SK-N-SH treated with all-trans-retinoic acid at 6 μM for 48 hours (cell line): Measurements from ENCODE around the gene SPACA9.
A peak's percentile ranks its signal among the peaks of the same experiment; 100 is the strongest.

ENCODE experiments used
- ATAC-seq: fragments of 200-7000 bp; cut with Tn5 transposase; 3 replicates; pipeline ENCODE4 v1.9.1; 2020; ENCODE audit warnings: mild to moderate bottlenecking, moderate library complexity
- ARNTL ChIP-seq: fragments of 450-650 bp; formaldehyde crosslinking; IDR thresholded peaks from 2 replicates; pipeline ENCODE4 v1.5.0; 2020; ENCODE audit warnings: low read depth, mild to moderate bottlenecking, moderate library complexity, borderline replicate concordance
- BACH2 ChIP-seq: fragments of 250-450 bp; sonication (Bioruptor Pico); IDR thresholded peaks from 2 replicates; pipeline ENCODE4 v1.9.0; 2021; ENCODE audit warnings: mild to moderate bottlenecking, borderline replicate concordance
- CREB5 ChIP-seq: fragments of 250-450 bp; sonication (Bioruptor Pico); IDR thresholded peaks from 2 replicates; pipeline ENCODE4 v1.5.1; 2020; ENCODE audit warnings: low read depth, mild to moderate bottlenecking, moderate library complexity
- CSRNP3 ChIP-seq: fragments of 250-450 bp; sonication (Bioruptor Pico); IDR thresholded peaks from 2 replicates; pipeline ENCODE4 v1.5.1; 2021; ENCODE audit warnings: mild to moderate bottlenecking, moderate library complexity
- ESRRG ChIP-seq: fragments of 250-450 bp; sonication (Bioruptor Pico); IDR thresholded peaks from 2 replicates; pipeline ENCODE4 v1.6.1; 2021; ENCODE audit warnings: mild to moderate bottlenecking
- GLIS3 ChIP-seq: fragments of 250-450 bp; sonication (Bioruptor Pico); IDR thresholded peaks from 2 replicates; pipeline ENCODE4 v1.5.0; 2020; ENCODE audit warnings: mild to moderate bottlenecking, moderate library complexity
- ISL1 ChIP-seq: fragments of 250-450 bp; sonication (Bioruptor Pico); IDR thresholded peaks from 2 replicates; pipeline ENCODE4 v2.1.2; 2022; ENCODE audit warnings: mild to moderate bottlenecking, moderate library complexity
- OSR1 ChIP-seq: fragments of 250-450 bp; sonication (Bioruptor Pico); IDR thresholded peaks from 2 replicates; pipeline ENCODE4 v1.8.0; 2022; ENCODE audit warnings: moderate library complexity, mild to moderate bottlenecking, inconsistent platforms
- PATZ1 ChIP-seq: fragments of 250-450 bp; sonication (Bioruptor Pico); IDR thresholded peaks from 2 replicates; pipeline ENCODE4 v1.8.0; 2020; ENCODE audit warnings: mild to moderate bottlenecking, moderate library complexity, borderline replicate concordance
- POU6F1 ChIP-seq: fragments of 250-450 bp; sonication (Bioruptor Pico); IDR thresholded peaks from 2 replicates; pipeline ENCODE4 v1.8.0; 2021; ENCODE audit warnings: low read depth, mild to moderate bottlenecking, moderate library complexity, borderline replicate concordance
- RARB ChIP-seq: fragments of 250-450 bp; sonication (Bioruptor Pico); IDR thresholded peaks from 2 replicates; pipeline ENCODE4 v1.8.0; 2021; ENCODE audit warnings: mild to moderate bottlenecking, moderate library complexity
- SNAI2 ChIP-seq: fragments of 250-450 bp; sonication (Bioruptor Pico); IDR thresholded peaks from 2 replicates; pipeline ENCODE4 v1.5.0; 2020; ENCODE audit warnings: mild to moderate bottlenecking, moderate library complexity
- TOX ChIP-seq: fragments of 250-450 bp; sonication (Bioruptor Pico); IDR thresholded peaks from 2 replicates; pipeline ENCODE4 v1.8.0; 2021; ENCODE audit warnings: mild to moderate bottlenecking, moderate library complexity, borderline replicate concordance
- ZFP3 ChIP-seq: fragments of 250-450 bp; sonication (Bioruptor Pico); IDR thresholded peaks from 2 replicates; pipeline ENCODE4 v1.5.0; 2020; ENCODE audit warnings: mild to moderate bottlenecking, moderate library complexity
- ZFP30 ChIP-seq: fragments of 450-650 bp; formaldehyde crosslinking; IDR thresholded peaks from 2 replicates; pipeline ENCODE4 v1.5.0; 2022; ENCODE audit warnings: mild to moderate bottlenecking, moderate library complexity
- ZNF70 ChIP-seq: fragments of 450-650 bp; formaldehyde crosslinking; IDR thresholded peaks from 2 replicates; pipeline ENCODE4 v1.5.0; 2020; ENCODE audit warnings: mild to moderate bottlenecking, moderate library complexity
- ZNF8 ChIP-seq: fragments of 450-650 bp; formaldehyde crosslinking; IDR thresholded peaks from 2 replicates; pipeline ENCODE4 v1.5.0; 2020; ENCODE audit warnings: mild to moderate bottlenecking, moderate library complexity
- TF ChIP-seq, protein P1 (sequence below): fragments of 250-450 bp; sonication (Bioruptor Pico); IDR thresholded peaks from 2 replicates; pipeline ENCODE4 v1.5.0; 2020; ENCODE audit warnings: mild to moderate bottlenecking, moderate library complexity

Gene SPACA9

GRCh38 chr9:132878695-132879456 lies at the start of gene SPACA9:
SPACA9 (plus strand) TSS chr9:132878898; CDS start chr9:132883948, 5,050 bp downstream.
- peak; percentile 83 for ATAC-seq
- no peak for TF ChIP-seq ZFP3 (CRISPR knock-in tag)
- no peak for TF ChIP-seq CSRNP3
- 0 out of 2 replicates have a peak, but pooled peaks have one; percentile 4 for TF ChIP-seq PATZ1 (CRISPR knock-in tag)

DNA sequence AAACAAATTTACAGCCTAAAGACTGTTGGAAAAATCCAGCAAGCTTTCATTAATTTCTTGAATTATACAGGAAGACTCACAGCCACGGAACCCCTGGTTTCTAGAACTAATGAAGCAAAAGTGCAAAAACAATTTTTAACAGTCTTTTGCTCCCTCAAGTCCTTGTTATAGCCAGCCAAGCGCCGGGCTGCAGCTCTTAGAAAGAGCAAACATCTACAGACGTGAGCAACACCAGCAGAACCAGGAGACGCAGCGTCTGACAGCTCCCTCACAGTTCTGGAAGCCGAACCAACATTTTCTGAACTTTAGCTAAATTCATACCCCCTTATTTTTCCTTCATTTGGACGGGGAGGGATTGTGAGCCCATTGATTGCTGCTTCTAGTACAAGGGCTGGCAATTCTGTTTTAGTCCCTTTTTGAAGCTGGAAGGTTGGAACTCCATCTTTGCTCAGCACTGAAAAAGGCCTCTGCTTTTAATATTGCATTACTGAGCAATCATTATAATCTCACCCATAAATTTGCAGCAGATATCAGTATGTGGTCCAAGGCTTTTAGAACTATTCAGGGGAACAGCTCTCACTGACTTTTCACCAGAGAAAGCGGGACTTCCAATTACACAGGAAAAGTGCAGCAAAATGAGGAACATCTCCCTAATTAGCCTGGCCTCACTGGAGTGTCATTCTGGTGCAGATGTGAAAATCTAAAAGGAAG lies 46.4 kb upstream of the SPACA9 start:
- TF ChIP-seq CREB5 (no peak), ZFP3 (CRISPR knock-in tag) (no peak), ZFP30 (CRISPR knock-in tag) (no peak), OSR1 (CRISPR knock-in tag) (no peak), CSRNP3 (no peak), PATZ1 (CRISPR knock-in tag) (no peak), ZNF8 (CRISPR knock-in tag) (no peak), SNAI2 (CRISPR knock-in tag) (no peak), BACH2 (CRISPR knock-in tag) (no peak), ZNF70 (CRISPR knock-in tag) (no peak), TOX (CRISPR knock-in tag) (no peak), ESRRG (CRISPR knock-in tag) (no peak), RARB (no peak), GLIS3 (CRISPR knock-in tag) (no peak), POU6F1 (CRISPR knock-in tag) (no peak), ARNTL (CRISPR knock-in tag) (no peak), ISL1 (CRISPR knock-in tag) (no peak)
- TF ChIP-seq, protein P1, sequence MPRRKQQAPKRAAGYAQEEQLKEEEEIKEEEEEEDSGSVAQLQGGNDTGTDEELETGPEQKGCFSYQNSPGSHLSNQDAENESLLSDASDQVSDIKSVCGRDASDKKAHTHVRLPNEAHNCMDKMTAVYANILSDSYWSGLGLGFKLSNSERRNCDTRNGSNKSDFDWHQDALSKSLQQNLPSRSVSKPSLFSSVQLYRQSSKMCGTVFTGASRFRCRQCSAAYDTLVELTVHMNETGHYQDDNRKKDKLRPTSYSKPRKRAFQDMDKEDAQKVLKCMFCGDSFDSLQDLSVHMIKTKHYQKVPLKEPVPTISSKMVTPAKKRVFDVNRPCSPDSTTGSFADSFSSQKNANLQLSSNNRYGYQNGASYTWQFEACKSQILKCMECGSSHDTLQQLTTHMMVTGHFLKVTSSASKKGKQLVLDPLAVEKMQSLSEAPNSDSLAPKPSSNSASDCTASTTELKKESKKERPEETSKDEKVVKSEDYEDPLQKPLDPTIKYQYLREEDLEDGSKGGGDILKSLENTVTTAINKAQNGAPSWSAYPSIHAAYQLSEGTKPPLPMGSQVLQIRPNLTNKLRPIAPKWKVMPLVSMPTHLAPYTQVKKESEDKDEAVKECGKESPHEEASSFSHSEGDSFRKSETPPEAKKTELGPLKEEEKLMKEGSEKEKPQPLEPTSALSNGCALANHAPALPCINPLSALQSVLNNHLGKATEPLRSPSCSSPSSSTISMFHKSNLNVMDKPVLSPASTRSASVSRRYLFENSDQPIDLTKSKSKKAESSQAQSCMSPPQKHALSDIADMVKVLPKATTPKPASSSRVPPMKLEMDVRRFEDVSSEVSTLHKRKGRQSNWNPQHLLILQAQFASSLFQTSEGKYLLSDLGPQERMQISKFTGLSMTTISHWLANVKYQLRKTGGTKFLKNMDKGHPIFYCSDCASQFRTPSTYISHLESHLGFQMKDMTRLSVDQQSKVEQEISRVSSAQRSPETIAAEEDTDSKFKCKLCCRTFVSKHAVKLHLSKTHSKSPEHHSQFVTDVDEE (CRISPR knock-in tag) = no peak
- no peak for ATAC-seq
